NCI-H2107 (cell line): ENCODE results near the gene ATP8B1.
"Not testable (repeated sequence)": the region's sequence is repeated elsewhere in the genome, so short reads cannot be mapped to it uniquely, and the experiment has no call there.

ENCODE experiments used
- DNase-seq: peaks from one replicate; lab custom pipeline; 2025; lab: John Stamatoyannopoulos, UW

ATP8B1 gene

DNA sequence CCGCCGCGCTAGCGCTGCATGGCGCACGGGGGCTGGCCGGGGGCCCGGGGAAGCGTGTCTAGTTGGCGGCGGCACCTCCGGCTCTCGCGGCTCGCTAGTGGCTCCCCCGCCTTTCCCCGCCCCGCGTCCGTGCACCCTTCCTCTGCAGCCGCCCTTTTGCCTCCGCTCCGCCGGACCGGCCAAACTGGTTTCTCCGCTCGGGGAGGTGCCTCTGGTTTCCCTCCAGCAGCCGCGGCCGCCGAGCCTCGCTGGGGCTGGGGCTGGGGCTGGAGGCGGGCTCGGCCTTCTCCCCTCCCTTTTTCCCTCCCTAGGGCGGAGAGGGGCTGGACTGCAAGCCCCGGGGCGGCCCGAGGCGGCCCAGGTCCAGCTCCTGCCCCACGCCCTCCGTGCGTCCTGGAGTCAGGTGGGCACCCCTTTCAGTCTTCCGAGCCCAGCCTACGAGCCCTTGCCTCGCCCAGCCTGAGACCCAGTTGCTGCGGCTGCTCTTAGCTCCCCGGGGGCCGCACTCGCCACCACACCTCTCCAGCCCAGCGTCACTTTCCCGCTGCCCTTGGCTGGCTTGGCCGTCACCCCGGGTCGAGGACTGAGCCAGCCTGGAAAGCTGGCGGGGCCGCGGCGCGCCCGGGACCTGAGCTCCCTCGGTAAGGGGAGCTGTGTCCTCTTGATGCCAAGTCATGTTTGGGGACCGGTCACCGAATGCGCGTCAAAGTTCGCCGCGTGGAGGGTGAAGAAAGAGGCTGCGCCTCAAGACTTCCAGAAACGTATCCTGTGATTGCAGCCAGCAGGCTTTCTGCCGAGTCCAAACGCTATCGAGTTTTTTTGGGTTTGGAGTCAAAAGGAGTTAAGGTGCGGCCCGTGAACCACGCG, at the start of gene ATP8B1:
ATP8B1 (minus strand) TSS at position 213 of the 867 bp plus-strand sequence. CDS start 71,508 bp downstream, outside the sequence.
- DNase-seq: no peak

DNA sequence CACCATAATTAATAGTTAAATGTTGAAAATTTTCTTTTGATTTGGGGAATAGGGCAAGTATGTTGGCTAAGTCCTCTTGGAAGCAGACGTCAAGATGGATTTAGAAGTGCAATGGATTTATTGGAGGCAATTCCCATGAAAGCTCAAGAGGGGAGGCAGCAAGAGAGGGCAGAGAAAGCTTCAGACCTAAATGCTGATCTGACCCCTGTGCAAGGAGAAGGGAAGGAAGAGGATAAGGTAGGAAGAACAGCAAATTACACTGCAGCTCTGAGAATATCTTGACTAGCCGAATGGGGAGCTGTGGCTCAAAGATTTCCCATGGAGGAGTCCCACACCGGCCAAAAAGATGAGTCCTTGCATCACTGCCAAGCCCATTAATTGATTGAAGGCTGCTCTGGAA, 46.9 kb upstream of the ATP8B1 start:
- DNase-seq: no peak

DNA sequence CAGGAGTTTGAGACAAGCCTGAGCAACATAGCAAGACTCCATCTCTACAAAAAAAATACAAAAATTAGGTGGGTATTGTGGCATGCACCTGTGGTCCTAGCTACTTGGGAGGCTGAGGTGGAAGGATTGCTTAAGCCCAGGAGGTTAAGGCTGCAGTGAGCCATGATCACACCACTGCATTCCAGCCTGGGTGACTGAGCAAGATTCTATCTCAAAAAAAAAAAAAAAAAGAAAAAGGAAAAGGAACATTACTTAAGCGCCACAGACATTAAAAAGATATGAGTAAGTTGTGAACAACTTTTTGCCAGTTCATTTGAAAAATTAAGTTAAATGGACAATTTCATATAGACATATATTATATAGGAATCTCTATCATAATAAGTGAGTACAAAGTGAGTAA, 45.3 kb upstream of the ATP8B1 start:
- DNase-seq: not testable (repeated sequence)

- DNase-seq: not testable (repeated sequence)
These were observed 44.3 kb upstream of the ATP8B1 start for GRCh38 chr18:57847431-57847830.

DNA sequence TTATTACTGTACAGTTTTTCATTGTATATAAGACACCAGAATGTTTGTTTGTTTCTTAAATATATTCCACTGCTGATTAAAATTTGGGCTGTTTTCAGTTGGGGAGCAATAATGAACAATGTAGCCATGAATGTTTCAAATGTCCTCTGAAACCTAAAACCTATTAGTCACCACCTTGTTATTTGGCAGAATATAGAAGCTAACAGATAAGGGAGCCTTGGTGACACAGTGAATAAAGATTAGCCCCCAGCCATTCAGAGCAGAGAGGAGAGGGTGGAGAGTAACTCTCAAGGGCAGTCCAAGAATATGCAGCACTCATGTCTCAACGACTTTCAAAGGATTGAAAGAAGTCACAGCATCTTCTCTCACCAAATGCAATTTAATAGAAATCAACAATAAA, 43.1 kb upstream of the ATP8B1 start:
- DNase-seq: no peak

DNA sequence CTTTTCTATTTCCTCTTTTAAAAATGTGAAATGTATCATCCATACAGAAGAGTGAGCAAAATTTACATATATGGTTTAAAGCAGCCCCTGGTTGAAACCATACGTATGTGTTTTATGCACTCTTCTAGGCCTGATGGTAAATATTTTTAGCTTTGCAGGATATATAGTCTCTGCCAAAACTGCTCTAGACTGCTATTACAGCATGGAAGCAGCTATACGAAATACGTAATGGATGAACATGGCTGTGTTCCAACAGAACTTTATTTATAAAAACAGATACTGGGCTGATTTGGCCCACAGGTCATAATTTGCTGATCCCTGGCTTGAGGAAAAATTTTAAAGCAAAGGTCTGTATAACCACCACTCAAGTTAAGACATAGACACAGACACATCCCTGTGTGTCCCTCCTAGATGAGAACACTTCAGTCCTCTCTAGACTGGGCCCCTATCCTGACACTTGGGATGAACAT, 42.5 kb upstream of the ATP8B1 start:
- no peak for DNase-seq

GRCh38 chr18:57844319-57844718, 41.2 kb upstream of the ATP8B1 start:
- DNase-seq: no peak

GRCh38 chr18:57843386-57843785, 40.3 kb upstream of the ATP8B1 start:
- DNase-seq: no peak

DNA sequence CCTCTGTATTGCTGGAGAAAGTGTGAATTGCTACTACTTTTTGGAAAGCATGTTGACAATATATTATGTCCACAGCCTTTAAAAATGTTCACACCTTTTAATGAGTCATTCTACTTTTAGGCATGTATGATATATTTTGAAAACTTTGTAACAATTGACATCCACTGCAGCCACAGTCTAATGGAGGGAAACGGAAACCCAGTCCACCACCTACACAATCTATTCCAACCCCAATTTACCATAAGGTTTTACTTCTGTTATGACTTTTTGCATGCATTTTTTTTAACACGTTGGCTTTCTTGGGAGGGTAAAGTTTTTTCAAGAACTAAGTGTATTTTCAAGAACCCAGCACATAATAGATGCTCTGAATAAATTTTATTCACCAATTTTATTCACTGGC, 38.5 kb upstream of the ATP8B1 start:
- DNase-seq: no peak

- DNase-seq: no peak
These were observed 36.8 kb upstream of the ATP8B1 start for GRCh38 chr18:57839942-57840381.

GRCh38 chr18:57837917-57838548, 34.9 kb upstream of the ATP8B1 start:
- DNase-seq: no peak

- no peak for DNase-seq
These were observed 33.4 kb upstream of the ATP8B1 start for GRCh38 chr18:57836557-57836956.

DNA sequence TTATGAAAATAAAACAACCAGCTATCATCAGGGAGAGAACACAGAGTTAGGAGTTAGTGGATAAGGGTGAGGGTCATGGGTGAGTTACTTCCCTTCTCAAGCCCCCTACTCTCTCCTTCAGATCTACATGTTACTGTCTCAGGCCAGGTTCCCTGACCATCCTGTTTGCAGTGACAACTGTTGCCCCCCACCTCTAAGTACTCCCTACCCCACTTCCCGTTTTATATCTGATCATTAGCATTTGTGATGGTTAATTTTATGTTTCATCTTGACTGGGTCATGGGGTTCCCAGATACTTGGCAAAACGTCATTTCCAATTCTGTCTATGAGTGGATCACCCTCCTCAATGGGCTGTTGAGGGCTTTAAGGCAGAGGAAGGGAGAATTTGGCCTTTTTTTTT, 32.8 kb upstream of the ATP8B1 start:
- DNase-seq: no peak

DNA sequence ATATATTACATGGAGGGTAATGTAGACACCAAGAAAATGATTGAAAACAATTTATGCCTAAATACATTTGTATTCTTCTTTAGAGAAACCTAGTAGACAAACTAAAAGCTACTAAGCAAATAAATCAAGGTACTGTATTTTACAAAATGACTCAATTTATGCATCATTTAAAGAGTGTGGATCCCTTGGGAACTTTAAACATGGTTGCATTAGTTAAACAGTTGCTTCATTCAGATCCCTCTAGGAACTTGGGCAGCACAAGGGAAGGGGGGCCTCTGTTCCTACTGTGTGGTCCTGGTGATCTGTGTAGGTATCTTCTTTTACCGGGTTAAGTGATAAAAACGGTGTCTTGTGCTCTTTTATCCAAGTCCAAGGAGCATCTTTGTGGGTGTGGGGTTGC, 31.5 kb upstream of the ATP8B1 start:
- DNase-seq: no peak

GRCh38 chr18:57833441-57834101, 30.5 kb upstream of the ATP8B1 start:
- DNase-seq: no peak

- no peak for DNase-seq
These were observed 29.6 kb upstream of the ATP8B1 start for GRCh38 chr18:57832730-57833129.

DNA sequence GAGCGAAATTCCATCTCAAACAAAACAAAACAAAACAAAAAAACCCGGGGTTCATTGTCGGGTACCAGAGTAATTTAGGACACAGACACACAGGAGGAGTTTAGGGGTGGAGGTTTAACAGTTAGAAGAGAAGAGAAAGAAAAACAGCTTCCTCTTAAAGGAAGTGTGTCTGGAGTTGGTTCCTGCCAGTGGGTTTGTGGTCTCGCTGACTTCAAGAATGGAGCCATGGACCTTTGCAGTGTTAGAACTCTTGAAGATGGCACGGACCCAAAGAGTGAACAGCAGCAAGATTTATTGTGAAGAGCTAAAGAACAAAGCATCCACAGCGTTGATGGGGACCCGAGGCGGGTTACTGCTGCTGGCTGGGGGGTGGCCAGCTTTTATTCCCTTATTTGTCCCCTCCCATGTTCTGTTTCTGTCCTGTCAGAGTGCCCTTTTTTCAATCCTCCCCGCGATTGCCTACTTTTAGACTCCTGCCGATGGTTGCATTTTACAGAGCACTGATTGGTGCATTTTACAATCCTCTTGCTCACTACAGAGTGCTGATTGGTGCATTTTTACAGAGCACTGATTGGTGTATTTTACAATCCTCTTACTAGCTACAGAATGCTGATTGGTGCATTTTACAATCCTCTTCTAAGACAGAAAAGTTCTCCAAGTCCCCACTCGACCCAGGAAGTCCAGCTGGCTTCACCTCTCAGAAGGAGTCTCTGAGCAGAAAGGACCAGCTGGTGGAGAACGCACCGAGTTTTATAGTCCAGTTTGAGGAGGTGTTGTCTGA, 28.7 kb upstream of the ATP8B1 start:
- no peak for DNase-seq

- no peak for DNase-seq
These were observed 24.5 kb upstream of the ATP8B1 start for GRCh38 chr18:57827646-57828045.

DNA sequence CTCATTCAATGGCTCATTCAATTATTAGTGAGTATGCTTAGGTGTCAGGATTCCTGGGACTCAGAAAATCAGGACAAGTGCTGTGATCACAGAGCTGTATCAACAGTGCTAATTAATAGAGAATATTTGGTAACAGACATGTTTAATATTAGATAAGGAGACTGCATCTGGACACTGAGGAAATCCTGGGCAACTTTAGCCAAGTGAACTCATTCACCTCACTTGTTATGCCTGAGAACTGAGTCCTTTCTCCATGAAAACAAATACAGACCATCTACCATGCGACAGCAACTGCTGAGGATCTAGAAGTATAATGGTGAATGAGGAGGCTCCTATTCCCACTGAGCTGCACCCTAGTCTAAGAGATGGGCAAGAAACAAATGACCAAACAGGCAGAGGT, 23.1 kb upstream of the ATP8B1 start:
- DNase-seq: no peak

DNA sequence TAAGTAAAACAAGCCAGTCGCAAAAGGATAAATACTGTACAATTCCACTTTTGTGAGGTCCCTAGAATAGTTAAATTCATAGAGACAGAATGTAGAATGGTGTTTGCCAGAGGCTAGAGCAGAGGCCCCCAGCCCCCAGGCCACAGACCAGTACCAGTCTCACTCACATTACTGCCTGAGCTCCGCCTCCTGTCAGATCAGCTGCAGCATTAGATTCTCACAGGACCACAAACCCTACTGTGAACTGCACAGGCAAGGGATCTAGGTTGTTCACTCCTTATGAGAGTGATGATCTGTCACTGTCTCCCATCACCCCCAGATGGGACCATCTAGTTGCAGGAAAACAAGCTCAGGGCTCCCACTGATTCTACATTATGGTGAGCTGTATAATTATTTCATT, 17.5 kb upstream of the ATP8B1 start:
- not testable (repeated sequence) for DNase-seq

DNA sequence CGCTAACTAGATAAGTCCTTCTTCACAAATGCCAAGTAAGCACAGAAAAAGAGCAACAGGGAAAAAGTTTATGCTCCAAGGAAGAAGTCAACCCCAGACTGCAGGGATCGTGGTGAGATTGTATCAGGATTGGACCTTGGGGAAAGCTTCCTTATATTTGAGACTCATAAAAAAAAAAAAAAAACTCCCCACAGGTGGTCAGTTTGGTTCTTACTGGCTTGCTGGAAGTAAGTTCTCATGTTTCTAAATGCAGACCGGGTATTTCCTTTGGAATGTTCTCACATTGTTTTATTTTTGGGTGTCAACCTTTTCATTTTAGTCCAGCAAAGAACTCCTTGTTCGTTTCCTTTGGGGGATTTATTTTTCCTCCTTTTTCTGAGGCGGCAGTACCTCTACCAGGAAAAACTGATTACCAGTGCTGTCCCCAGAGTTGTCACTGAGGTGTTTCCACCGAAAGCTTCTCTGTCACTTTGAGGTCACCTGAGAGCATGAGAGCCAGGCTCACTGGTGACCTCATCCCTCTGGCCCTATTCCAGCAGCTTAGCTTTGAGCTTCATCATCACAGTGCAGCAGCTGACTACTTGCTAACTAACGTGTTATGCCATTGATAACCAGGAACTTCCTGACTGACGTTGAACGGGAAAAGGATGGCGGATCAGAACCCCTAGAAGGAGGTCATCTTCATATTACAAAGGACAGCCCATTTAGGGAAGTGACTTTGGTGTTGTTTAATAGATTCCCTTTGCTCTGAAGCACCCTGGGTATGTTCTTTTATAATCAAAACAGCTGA, 16.8 kb upstream of the ATP8B1 start:
- peak; percentile 82 for DNase-seq
